ENCODE results near the gene ZNF554.
A peak's percentile ranks its signal among the peaks of the same experiment; 100 is the strongest.

ZNF554 gene

DNA sequence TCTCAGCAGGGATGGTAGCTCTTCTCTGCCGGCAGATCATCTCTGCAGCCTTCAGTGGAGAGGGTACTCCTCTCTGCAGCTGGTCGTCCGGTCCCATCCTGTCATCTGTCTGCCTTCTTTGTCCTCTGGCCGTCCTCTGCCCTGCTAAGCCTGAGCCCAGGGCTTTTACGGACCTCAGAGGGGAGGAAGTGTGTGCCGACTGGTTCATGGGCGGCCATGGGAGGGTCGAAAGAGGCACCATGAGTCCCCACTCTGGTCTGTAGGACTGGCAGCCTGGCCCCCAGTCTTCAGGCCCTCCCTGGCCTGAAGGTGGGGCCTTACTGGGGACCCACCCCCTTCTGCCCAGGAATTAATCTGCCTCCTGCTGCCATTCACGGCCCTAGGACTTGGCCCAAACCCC is 4.0 kb downstream of the ZNF554 start:
- Mint-ChIP-seq H3K4me1 (ENCODE audit: low read depth) (peaks cover under 1% of the 10 kb centered on the region), H3K36me3 (ENCODE audit: low read depth) (peaks cover 19% of the 10 kb centered on the region), H3K27ac (no peak overlapping the region), H3K9me3 (peaks cover 7% of the 10 kb centered on the region), H3K27me3 (no peaks in the 10 kb centered on the region), H3K4me3 (no peak overlapping the region)

DNA sequence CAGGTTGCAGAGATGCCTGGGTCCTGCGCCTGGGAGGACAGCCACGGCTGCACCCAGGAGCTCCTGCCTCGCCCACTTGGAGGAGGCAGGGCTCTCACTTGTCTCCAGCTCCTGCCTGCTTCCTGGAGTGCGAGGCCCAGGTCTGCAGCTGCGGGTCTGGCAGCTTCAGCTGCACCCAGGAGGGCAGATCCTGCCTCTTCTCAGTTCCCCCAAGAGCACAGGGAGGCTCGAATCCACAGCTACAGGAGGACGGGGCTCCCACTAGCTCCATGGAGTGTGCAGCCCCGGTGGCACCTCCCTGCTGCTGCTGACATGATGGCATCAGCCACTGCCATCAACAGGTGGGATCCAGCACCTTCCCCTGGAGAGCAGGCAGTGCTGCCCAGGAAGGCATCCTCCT is 4.5 kb downstream of the ZNF554 start:
- H3K4me3 Mint-ChIP-seq = no peak overlapping the region
- H3K36me3 Mint-ChIP-seq (ENCODE audit: low read depth) = peaks cover 22% of the 10 kb centered on the region
- peaks cover 9% of the 10 kb centered on the region for H3K9me3 Mint-ChIP-seq
- no peaks in the 10 kb centered on the region for H3K27me3 Mint-ChIP-seq
- no peaks in the 10 kb centered on the region for H3K4me1 Mint-ChIP-seq (ENCODE audit: low read depth)
- H3K27ac Mint-ChIP-seq = no peak overlapping the region

DNA sequence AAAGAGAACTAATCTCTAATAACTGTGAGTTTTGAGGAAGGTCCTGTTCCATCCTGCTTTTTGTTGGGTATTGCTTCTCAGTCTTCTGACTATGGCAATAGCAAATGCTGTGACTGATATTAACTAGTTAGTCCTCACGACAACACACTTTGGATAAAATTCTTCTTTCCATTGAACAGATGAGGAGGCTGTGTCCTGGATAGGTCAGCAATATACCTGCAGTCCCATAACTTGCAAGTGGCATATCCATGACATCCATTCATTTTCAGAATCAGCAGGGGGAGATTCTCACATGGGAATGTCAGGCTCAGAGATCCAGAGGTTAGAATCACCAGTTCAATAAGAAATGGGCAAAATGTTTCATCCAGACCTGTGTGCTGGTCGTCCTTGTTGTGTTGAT is 7.4 kb downstream of the ZNF554 start:
- H3K27me3 Mint-ChIP-seq = no peaks in the 10 kb centered on the region
- H3K27ac Mint-ChIP-seq = no peak overlapping the region
- no peak overlapping the region for H3K4me3 Mint-ChIP-seq

DNA sequence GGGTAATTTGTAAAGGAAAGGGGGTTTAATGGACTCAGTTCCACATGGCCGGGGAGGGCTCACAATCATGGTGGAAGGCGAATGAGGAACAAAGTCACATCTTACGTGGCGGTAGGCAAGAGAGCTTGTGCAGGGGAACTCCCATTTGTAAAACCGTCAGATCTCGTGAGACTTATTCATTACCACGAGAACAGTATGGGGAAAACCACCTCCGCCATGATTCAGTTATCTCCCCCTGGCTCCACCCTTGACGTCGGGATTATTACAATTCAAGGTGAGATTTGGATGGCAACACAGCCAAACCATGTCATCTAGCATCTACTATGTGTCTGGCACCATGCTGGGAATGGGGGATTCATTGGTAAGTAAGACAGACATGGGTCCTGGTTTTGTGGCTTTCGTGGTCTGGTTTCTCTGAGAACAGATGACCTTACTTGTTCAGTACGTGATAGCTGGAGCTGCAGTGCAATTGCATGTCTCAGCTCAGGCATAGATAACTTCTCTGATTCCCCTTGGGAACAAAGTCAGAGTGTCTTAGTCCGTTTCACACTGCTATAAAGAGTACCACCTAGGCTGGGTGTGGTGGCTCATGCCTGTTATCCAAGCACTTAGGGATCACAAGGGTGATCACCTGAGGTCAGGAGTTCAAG is 8.3 kb downstream of the ZNF554 start:
- Mint-ChIP-seq H3K36me3 (ENCODE audit: low read depth) (peaks cover 37% of the 10 kb centered on the region), H3K4me1 (ENCODE audit: low read depth) (no peaks in the 10 kb centered on the region), H3K9me3 (peaks cover 12% of the 10 kb centered on the region), H3K27me3 (no peaks in the 10 kb centered on the region), H3K27ac (no peak overlapping the region), H3K4me3 (no peak overlapping the region)

More for the DNA sequence above, 7.4 kb downstream of the ZNF554 start:
- H3K36me3 Mint-ChIP-seq (ENCODE audit: low read depth) = peaks cover 27% of the 10 kb centered on the region
- H3K9me3 Mint-ChIP-seq = peaks cover 9% of the 10 kb centered on the region
- no peaks in the 10 kb centered on the region for H3K4me1 Mint-ChIP-seq (ENCODE audit: low read depth)

DNA sequence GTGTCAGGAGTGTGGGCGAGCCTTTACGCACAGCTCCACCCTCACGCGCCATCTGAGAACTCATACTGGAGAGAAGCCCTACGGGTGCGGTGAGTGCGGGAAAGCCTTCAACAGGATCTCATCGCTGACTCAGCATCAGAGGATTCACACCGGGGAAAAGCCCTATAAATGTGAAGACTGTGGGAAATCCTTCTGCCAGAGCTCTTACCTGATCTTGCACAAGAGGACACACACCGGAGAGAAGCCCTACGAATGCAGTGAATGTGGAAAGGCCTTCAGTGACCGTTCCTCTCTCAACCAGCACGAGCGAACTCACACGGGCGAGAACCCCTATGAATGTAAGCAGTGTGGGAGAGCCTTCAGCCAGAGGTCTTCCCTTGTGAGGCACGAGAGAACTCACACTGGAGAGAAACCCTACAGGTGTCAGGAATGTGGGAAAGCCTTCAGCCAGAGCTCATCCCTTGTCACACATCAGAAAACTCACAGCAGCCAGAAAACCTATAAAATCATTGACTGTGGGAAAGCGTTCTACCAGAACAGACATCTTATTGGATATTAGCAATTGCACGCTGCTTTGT is 14.7 kb downstream of the ZNF554 start:
- H3K36me3 Mint-ChIP-seq (ENCODE audit: low read depth) = peaks cover 52% of the 10 kb centered on the region
- no peaks in the 10 kb centered on the region for H3K27me3 Mint-ChIP-seq
- H3K4me1 Mint-ChIP-seq (ENCODE audit: low read depth) = no peaks in the 10 kb centered on the region
- H3K9me3 Mint-ChIP-seq = peaks cover 22% of the 10 kb centered on the region
- H3K27ac Mint-ChIP-seq = no peak overlapping the region
- H3K4me3 Mint-ChIP-seq = no peak overlapping the region

DNA sequence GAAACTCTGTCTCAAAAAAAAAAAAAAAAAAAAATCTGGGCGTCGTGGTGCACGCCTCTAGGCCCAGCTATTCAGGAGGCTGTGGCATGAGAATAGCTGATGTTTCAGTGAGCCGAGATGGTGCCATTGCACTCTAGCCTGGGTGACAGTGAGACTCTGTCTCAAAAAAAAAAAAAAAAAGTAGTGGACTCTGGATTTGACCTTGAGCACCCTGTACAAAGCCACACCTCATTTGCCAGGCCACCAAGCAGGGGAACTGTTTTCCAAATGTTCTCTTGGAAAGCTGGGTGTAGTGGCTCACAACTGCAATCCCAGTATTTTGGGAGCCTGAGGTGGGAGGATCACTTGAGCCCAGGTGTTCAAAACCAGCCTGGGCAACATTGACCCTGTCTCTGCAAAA is 17.8 kb downstream of the ZNF554 start:
- no peak overlapping the region for H3K4me3 Mint-ChIP-seq
- H3K27me3 Mint-ChIP-seq = no peaks in the 10 kb centered on the region
- no peak overlapping the region for H3K27ac Mint-ChIP-seq
- peaks cover 42% of the 10 kb centered on the region for H3K36me3 Mint-ChIP-seq (ENCODE audit: low read depth)
- H3K4me1 Mint-ChIP-seq (ENCODE audit: low read depth) = peaks cover 4% of the 10 kb centered on the region
- H3K9me3 Mint-ChIP-seq = peaks cover 22% of the 10 kb centered on the region

DNA sequence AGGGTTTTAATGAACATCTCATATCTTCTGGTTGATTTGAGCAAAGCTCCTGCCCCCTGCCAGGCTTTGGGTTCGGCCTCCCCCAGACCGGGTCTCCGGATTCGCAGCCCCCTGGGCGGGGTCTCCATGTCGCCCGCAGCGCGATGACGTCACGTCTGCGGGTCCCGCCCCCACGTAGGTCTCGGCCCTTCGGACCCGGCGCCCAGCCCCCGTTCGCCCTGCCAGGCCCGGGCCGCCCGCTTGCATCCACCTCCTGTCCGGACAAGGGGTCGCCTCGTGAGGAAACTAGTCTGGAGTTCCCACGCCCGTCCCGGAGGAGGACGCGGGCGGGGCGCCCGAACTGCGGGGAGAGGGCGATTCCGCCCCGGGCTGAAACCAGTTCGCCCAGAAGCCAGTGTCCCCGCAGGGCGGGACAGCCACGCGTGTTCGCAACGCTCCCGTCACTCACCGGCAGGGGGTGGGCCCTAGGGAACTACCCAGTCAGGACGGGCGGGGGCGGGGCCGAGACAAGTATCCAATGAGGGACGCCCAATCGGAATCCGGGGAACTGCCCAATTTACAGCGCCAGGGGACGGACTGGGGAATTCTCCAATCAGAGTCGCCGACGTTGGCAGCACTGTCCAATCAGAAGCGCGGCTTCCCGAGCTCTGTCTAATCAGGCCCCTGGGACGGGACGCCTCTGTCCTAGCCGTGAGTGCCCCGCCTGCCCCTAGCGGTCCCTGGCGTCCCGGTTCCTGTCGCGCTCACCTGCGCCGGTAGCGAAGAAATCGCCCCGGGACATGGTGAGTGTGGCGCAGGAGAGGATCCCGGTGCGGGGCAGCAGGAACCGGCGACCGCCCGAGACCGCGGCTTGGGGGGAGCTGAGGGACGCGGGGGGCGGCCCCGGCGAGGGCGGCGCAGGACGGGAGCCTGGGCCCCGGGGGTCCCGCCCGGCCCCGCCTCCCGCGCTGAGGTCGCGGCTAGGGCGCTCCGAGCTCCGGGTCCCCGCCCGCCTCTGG is 21.4 kb downstream of the ZNF554 start, which contains the start of gene ZNF555:
Gene ZNF555 (plus strand): TSS at position 682 of the 998 bp plus-strand sequence. CDS start 98 bp downstream, at position 780.
- H3K4me3 Mint-ChIP-seq = peak within 1 kb of the TSS; percentile 84
- peaks cover 9% of the 10 kb centered on the region for H3K9me3 Mint-ChIP-seq
- H3K27me3 Mint-ChIP-seq = no peaks in the 10 kb centered on the region
- peaks cover 22% of the 10 kb centered on the region for H3K36me3 Mint-ChIP-seq (ENCODE audit: low read depth)
- peaks cover 10% of the 10 kb centered on the region for H3K4me1 Mint-ChIP-seq (ENCODE audit: low read depth)
- H3K27ac Mint-ChIP-seq = peak within 1 kb of the TSS; percentile 72

DNA sequence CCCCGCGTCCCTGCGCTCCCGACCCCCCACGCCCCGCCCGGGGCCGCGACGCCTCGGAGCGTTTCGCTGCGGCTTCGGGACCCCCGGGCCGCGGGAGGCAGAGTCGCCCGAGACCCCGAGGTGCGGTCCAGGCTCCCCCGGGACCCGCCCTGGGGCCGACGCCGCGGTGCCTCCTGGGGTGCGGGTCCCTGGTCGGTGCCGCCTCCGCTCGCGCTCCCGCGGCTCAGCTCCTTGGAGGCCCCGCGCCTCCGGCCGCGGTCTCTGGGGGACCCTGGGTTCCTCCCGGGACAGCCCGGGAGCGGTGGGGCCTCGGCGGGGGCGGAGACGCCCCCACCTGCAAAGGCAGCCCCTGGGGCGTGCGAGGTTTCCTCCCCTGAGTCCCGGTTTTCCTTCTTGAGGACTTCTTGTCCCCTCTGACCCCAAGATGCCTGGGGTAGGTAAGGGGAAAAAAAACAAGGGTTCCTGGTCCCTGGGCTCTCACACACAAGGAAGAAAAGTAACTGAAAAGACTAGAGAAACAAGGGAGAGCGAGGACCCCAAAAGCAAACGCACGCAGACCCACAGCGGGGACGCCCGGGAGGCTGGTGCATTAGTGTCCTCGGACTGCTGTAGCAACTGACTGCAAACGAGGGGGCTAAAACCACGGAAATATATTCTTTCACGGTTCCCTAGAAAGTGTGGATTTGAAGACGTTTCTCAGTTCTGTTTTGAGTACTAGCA is 22.3 kb downstream of the ZNF554 start:
- H3K4me1 Mint-ChIP-seq (ENCODE audit: low read depth) = peaks cover 10% of the 10 kb centered on the region
- H3K27me3 Mint-ChIP-seq = no peaks in the 10 kb centered on the region
- no peak overlapping the region for H3K27ac Mint-ChIP-seq
- peaks cover 17% of the 10 kb centered on the region for H3K36me3 Mint-ChIP-seq (ENCODE audit: low read depth)
- peak overlapping the region; percentile 65 for H3K4me3 Mint-ChIP-seq
- no peaks in the 10 kb centered on the region for H3K9me3 Mint-ChIP-seq

DNA sequence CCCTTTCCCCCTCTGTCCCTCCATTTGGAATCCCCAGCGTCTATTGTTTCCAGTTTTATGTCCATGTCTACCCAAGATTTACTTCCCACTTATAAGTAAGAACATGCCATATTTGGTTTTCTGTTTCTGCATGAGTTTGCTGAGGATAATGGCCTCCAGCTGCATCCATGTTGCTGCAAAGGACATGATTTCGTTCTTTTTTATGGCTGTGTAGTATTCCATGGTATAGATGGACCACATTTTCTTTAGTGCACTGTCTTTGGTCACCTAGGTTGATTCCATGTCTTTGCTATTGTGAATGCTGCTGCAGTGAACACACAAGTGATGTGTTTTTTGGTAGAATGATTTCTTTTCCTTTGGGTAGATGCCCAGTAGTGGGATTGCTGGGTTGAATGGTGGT is 25.4 kb downstream of the ZNF554 start:
- no peaks in the 10 kb centered on the region for H3K27me3 Mint-ChIP-seq
- peaks cover 16% of the 10 kb centered on the region for H3K4me1 Mint-ChIP-seq (ENCODE audit: low read depth)
- peaks cover 20% of the 10 kb centered on the region for H3K36me3 Mint-ChIP-seq (ENCODE audit: low read depth)
- peaks cover 5% of the 10 kb centered on the region for H3K9me3 Mint-ChIP-seq
- no peak overlapping the region for H3K4me3 Mint-ChIP-seq
- no peak overlapping the region for H3K27ac Mint-ChIP-seq

DNA sequence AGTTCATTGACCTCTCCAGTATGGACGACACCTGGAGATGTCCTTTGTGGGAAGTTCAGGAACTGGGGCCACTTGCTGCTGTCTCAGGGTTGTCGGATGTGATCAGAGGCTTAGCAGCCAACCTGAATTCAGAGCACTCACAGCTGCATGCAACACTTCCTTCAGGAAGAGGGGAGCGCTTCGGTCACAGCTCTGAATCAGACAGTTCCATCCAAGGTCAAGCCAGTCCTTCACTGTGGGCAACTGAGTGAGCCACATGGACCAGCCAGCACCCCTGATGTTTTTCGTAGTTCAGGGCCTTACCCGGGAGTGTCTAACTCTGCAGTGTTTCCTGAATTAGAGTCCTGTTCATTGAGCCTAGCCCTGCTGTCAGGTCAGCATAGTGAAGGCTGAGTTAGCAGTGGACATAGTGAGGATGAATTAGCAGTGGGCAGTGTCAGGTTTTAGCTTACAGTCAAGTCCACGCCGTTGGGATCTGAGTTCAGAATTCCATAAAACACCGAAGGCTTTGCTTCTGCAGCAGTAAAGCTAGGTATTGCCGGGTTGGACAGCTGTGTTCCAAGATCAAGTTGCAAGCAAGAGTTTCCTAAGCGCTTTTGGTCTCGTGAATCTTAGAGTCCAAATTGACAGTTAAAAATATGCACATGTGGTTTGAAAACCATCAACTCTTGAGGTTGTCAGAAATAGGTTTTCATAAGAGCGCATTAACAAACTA is 26.7 kb downstream of the ZNF554 start:
- H3K27ac Mint-ChIP-seq = no peak overlapping the region
- no peaks in the 10 kb centered on the region for H3K27me3 Mint-ChIP-seq
- H3K4me1 Mint-ChIP-seq (ENCODE audit: low read depth) = peaks cover 23% of the 10 kb centered on the region
- H3K9me3 Mint-ChIP-seq = peaks cover 14% of the 10 kb centered on the region
- no peak overlapping the region for H3K4me3 Mint-ChIP-seq
- H3K36me3 Mint-ChIP-seq (ENCODE audit: low read depth) = peaks cover 33% of the 10 kb centered on the region

DNA sequence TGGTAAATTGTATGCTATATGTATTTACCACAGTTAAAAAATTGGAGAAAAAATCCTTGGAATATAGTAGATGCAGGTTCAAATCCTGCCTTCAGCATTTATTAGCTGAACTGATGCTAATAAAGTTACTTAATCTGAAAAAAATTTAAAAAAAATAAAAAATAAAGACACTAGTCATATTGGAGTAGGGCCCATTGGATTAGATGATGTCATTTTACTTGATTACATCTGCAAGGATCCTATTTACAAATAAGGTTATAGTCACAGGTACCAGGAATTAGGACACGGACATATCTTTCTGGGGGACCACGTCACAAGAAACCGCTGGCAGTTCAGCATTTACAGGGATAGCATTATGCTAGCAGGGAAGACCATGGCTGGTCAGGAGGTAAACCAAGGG is 27.8 kb downstream of the ZNF554 start:
- H3K27me3 Mint-ChIP-seq = no peaks in the 10 kb centered on the region
- no peak overlapping the region for H3K4me3 Mint-ChIP-seq
- H3K9me3 Mint-ChIP-seq = peaks cover 24% of the 10 kb centered on the region
- H3K4me1 Mint-ChIP-seq (ENCODE audit: low read depth) = peaks cover 18% of the 10 kb centered on the region
- H3K27ac Mint-ChIP-seq = no peak overlapping the region
- peaks cover 44% of the 10 kb centered on the region for H3K36me3 Mint-ChIP-seq (ENCODE audit: low read depth)

DNA sequence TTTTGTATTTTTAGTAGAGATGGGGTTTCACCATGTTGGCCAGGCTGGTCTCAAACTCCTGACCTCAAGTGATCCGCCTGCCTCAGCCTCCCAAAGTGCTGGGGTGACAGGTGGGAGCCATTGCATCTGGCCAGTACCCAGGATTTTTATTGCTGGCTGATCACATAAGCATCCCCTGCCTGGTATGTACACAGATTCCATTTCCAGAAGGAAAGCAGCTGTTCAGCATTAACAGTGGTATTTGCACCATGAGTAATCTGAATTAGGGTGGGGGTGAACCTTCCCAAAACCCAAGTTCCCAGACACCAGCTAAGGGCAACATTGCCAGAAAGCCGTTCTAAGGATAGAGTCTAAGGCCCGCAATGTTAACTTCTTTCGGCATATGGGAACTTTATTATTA is 28.9 kb downstream of the ZNF554 start:
- Mint-ChIP-seq H3K36me3 (ENCODE audit: low read depth) (peaks cover 55% of the 10 kb centered on the region), H3K9me3 (peaks cover 33% of the 10 kb centered on the region), H3K4me3 (no peak overlapping the region)

DNA sequence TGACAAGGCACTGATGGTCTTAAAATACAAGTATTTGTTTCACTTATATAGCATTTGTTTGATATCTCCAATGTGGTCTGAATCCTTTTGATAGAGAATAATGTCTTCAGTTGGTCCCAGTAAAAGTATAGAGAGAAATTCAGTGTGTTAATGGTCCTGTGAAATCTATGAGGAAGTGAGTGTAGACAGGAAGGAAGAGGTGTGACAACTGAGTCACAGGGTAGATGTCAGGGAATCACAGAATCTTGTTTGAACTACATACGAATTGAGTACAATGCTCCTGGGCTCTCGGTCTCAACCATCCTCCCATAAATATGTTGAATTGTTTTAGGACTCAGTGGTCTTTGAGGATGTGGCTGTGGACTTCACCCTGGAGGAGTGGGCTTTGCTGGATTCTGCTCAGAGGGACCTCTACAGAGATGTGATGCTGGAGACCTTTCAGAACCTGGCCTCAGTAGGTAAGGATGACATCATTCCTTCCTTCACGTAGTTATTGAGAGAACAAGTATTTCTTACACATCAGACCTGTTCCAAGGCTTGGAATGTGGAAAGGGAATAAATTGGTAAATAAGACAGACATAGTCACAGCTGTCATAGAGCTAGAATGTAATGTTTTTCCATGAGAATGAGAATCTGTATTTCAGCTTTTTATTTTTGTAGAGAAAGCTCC is 30.7 kb downstream of the ZNF554 start:
- H3K27me3 Mint-ChIP-seq = no peaks in the 10 kb centered on the region
- peaks cover 13% of the 10 kb centered on the region for H3K4me1 Mint-ChIP-seq (ENCODE audit: low read depth)
- no peak overlapping the region for H3K27ac Mint-ChIP-seq
- H3K4me3 Mint-ChIP-seq = no peak overlapping the region
- peaks cover 47% of the 10 kb centered on the region for H3K9me3 Mint-ChIP-seq
- H3K36me3 Mint-ChIP-seq (ENCODE audit: low read depth) = peaks cover 65% of the 10 kb centered on the region

More for the DNA sequence above, 28.9 kb downstream of the ZNF554 start:
- Mint-ChIP-seq H3K27me3 (no peaks in the 10 kb centered on the region), H3K27ac (no peak overlapping the region), H3K4me1 (ENCODE audit: low read depth) (peaks cover 13% of the 10 kb centered on the region)

All from stimulated activated naive CD8-positive, alpha-beta T cell treated with anti-CD3 and anti-CD28 coated beads, Interleukin-15, Interleukin-2, amounts not matched to agents 100 ng/mL and 50 ng/mL, for 24 hours (primary cell).